DND-41 (cell line): ENCODE measurements around the gene FAM193A.

Experiments
- ATAC-seq: fragments of 200-7000 bp; cut with Tn5 transposase; 3 replicates; pipeline ENCODE4 v1.9.1; 2021; ENCODE audit warnings: low read depth; ENCODE audit not compliant: insufficient read depth
- DNase-seq: peaks from one replicate; pipeline ENCODE4 v3.0.0-alpha.2; 2020
- H2AFZ ChIP-seq: 2 replicates; pipeline ENCODE4 v1.6.0; 2012; ENCODE audit warnings: low read depth, low read length
- H3K27ac ChIP-seq: 2 replicates; pipeline ENCODE4 v1.5.1; 2012; ENCODE audit warnings: low read length, inconsistent platforms
- H3K27me3 ChIP-seq: fragments of 200-600 bp; sonication (generic); 2 replicates; pipeline ENCODE4 v1.6.0; 2012; ENCODE audit warnings: low read length, mild to moderate bottlenecking, inconsistent platforms; ENCODE audit not compliant: insufficient read depth, poor library complexity
- H3K36me3 ChIP-seq: 2 replicates; pipeline ENCODE4 v1.5.1; 2012; ENCODE audit warnings: low read length, inconsistent platforms; ENCODE audit not compliant: insufficient read depth
- H3K4me1 ChIP-seq: 2 replicates; pipeline ENCODE4 v1.5.1; 2012; ENCODE audit warnings: mild to moderate bottlenecking, low read length; ENCODE audit not compliant: insufficient read depth
- H3K4me2 ChIP-seq: 2 replicates; pipeline ENCODE4 v1.6.0; 2012; ENCODE audit warnings: mild to moderate bottlenecking, moderate library complexity, low read length, inconsistent platforms; ENCODE audit not compliant: insufficient read depth
- H3K4me3 ChIP-seq, 2 experiments: fragments of 200-600 bp in 1 of 2; shearing (Covaris generic) in 1 of 2; 2 replicates each; pipeline ENCODE4 v1.5.1; 2012 to 2016; ENCODE audit warnings: inconsistent platforms in 2 of 2, low read length in 2 of 2, mild to moderate bottlenecking in 2 of 2, low read depth in 1 of 2, moderate library complexity in 1 of 2
- H3K79me2 ChIP-seq: 2 replicates; pipeline ENCODE4 v1.6.0; 2012; ENCODE audit warnings: low read length, inconsistent platforms; ENCODE audit not compliant: insufficient read depth
- H3K9ac ChIP-seq: 2 replicates; pipeline ENCODE4 v1.6.0; 2012; ENCODE audit warnings: low read depth, mild to moderate bottlenecking, inconsistent platforms, low read length, moderate library complexity
- H3K9me3 ChIP-seq: 2 replicates; pipeline ENCODE4 v1.5.1; 2012; ENCODE audit warnings: low read length, moderate library complexity, mild to moderate bottlenecking, inconsistent platforms; ENCODE audit not compliant: insufficient read depth, severe bottlenecking
- H4K20me1 ChIP-seq: 2 replicates; pipeline ENCODE4 v1.6.0; 2012; ENCODE audit warnings: low read length; ENCODE audit not compliant: insufficient read depth
- EZH2 ChIP-seq: IDR thresholded peaks from 3 replicates; pipeline ENCODE4 v1.6.1; 2012; ENCODE audit warnings: borderline replicate concordance, low read depth, mild to moderate bottlenecking, moderate library complexity, low read length, inconsistent platforms; ENCODE audit not compliant: severe bottlenecking
- TF ChIP-seq, protein P1 (sequence below): IDR thresholded peaks from 2 replicates; pipeline ENCODE4 v1.5.1; 2012; ENCODE audit warnings: borderline replicate concordance, low read length, moderate library complexity, mild to moderate bottlenecking; ENCODE audit not compliant: poor library complexity, severe bottlenecking; ENCODE audit errors: extremely low read depth

The FAM193A gene

DNA sequence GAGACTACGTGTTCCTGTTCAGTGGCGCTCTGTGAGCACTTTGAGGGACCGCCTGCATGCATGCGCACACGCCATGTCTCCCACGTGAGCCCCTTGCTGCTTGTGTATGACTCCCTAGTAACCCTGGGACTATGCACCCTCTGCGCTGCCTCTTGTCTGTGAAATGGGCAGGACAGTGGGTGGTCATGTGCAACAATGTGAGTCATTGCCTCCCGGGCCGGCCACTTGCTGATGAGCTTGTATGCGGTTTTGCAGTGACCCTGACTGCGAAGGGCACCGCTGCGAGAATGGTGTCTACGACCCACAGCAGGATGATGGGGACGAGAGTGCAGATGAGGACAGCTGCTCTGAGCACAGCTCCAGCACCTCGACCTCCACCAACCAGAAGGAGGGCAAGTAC is 158.2 kb downstream of the FAM193A start:
- no peaks in the 10 kb centered on the region for H3K9me3 ChIP-seq
- TF ChIP-seq EZH2: no peak
- TF ChIP-seq, protein P1, sequence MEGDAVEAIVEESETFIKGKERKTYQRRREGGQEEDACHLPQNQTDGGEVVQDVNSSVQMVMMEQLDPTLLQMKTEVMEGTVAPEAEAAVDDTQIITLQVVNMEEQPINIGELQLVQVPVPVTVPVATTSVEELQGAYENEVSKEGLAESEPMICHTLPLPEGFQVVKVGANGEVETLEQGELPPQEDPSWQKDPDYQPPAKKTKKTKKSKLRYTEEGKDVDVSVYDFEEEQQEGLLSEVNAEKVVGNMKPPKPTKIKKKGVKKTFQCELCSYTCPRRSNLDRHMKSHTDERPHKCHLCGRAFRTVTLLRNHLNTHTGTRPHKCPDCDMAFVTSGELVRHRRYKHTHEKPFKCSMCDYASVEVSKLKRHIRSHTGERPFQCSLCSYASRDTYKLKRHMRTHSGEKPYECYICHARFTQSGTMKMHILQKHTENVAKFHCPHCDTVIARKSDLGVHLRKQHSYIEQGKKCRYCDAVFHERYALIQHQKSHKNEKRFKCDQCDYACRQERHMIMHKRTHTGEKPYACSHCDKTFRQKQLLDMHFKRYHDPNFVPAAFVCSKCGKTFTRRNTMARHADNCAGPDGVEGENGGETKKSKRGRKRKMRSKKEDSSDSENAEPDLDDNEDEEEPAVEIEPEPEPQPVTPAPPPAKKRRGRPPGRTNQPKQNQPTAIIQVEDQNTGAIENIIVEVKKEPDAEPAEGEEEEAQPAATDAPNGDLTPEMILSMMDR: no peak
- H3K36me3 ChIP-seq: peaks cover 98% of the 10 kb centered on the region
- no peak overlapping the region for H2AFZ ChIP-seq
- DNase-seq (no peak), ATAC-seq (no peak)
- no peak overlapping the region for H3K9ac ChIP-seq
- H3K27ac ChIP-seq: no peak overlapping the region
- H4K20me1 ChIP-seq: peaks cover 16% of the 10 kb centered on the region
- no peaks in the 10 kb centered on the region for H3K79me2 ChIP-seq
- no peaks in the 10 kb centered on the region for H3K4me1 ChIP-seq
- no peak overlapping the region for H3K4me3 ChIP-seq
- H3K4me2 ChIP-seq: no peak overlapping the region
- no peaks in the 10 kb centered on the region for H3K27me3 ChIP-seq

DNA sequence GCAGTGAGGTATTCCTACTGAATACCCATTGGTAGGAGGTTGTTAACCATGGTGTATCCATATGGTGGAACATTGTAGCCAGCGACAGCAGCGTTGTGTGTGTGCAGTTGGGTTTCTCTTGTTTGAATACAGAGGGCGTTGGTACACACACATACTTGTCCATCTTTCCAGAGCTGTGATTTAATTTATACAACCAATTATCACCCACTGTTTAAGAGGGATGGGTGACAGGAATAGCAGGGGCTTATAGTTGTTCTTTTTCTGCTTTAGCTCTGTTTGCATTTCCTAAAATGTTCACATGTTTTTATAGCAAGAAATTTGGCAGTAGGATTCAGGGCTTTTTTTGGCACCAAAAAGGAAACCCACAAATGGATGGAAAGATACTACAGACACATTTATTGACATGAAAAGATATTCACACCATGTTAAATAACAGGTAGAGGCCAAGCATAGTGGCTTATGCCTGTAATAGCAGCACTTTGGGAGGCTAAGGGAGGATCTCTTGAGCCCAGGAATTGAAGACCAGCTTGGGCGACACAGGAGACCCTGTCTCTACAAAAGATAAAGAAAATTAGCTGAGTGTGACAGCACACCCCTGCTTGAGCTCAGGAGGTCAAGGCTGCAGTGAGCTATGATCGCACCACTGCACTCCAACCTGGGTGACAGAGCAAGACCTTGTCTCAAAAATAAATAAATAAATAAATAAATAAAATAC is 159.1 kb downstream of the FAM193A start:
- Histone ChIP-seq H3K4me3 (no peak overlapping the region), H3K27ac (no peak overlapping the region), H3K79me2 (no peaks in the 10 kb centered on the region), H3K27me3 (no peaks in the 10 kb centered on the region), H3K4me2 (no peak overlapping the region), H2AFZ (no peak overlapping the region), H3K4me1 (no peaks in the 10 kb centered on the region), H3K9me3 (no peaks in the 10 kb centered on the region), H3K36me3 (peaks cover 98% of the 10 kb centered on the region), H3K9ac (no peak overlapping the region), H4K20me1 (peaks cover 15% of the 10 kb centered on the region)
- no peak for TF ChIP-seq EZH2
- TF ChIP-seq, protein P1: no peak
- DNase-seq (no peak), ATAC-seq (no peak)

DNA sequence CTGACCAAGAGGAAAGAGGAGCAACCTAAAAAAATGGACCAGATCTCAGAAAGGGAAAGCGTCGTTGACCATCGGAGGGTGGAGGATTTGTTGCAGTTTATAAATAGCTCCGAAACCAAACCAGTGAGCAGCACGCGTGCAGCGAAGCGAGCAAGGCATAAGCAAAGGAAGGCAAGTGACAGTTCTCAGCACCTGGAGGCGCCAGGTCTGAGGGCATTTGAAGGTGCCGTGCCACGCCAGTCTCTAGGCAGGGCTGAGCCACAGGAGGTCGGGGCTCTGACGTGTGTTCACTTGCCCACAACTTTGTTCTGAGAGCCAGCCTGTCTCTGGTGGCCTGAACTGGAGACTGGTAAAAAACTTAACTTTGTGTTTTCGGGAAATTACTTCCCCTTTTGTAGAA is 160.0 kb downstream of the FAM193A start:
- no peak for ATAC-seq
- H3K4me1 ChIP-seq: no peaks in the 10 kb centered on the region
- no peaks in the 10 kb centered on the region for H3K79me2 ChIP-seq
- peaks cover 98% of the 10 kb centered on the region for H3K36me3 ChIP-seq
- H3K27ac ChIP-seq: no peak overlapping the region
- peaks cover 13% of the 10 kb centered on the region for H4K20me1 ChIP-seq
- TF ChIP-seq, protein P1: no peak
- no peak for TF ChIP-seq EZH2
- H3K27me3 ChIP-seq: no peaks in the 10 kb centered on the region
- DNase-seq: no peak
- H2AFZ ChIP-seq: no peak overlapping the region
- no peak overlapping the region for H3K4me2 ChIP-seq
- no peak overlapping the region for H3K4me3 ChIP-seq
- no peak overlapping the region for H3K9ac ChIP-seq
- H3K9me3 ChIP-seq: no peaks in the 10 kb centered on the region

DNA sequence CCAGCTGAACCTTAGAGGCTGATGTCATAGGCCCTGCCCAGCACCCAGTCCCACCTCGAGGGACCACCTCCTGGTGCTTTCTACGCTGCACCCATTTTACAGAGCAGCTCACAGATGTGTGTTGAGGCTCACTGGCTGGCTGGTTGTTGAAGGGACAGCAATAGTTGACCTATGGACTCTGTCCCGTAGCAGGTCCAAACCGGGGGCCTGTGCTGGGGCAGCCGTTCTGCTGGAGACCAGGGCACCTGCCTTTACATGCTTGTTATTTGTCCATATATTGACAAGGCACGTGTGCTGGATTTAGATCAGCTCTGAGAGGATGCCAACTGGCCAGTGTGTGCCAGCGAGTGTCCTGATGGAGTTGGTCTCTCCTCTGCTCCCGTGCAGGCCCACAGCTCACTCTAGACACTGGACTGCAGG is 161.6 kb downstream of the FAM193A start:
- DNase-seq (no peak), ATAC-seq (no peak)
- peaks cover 13% of the 10 kb centered on the region for H4K20me1 ChIP-seq
- H3K4me2 ChIP-seq: no peak overlapping the region
- H3K36me3 ChIP-seq: peaks cover 99% of the 10 kb centered on the region
- no peak overlapping the region for H3K27ac ChIP-seq
- TF ChIP-seq, protein P1: no peak
- no peak for TF ChIP-seq EZH2
- no peaks in the 10 kb centered on the region for H3K4me1 ChIP-seq
- H3K9ac ChIP-seq: no peak overlapping the region
- no peak overlapping the region for H2AFZ ChIP-seq
- no peak overlapping the region for H3K4me3 ChIP-seq
- no peaks in the 10 kb centered on the region for H3K27me3 ChIP-seq
- H3K79me2 ChIP-seq: no peaks in the 10 kb centered on the region
- no peaks in the 10 kb centered on the region for H3K9me3 ChIP-seq
